Forelimb muscle (tissue), 1 donor: ENCODE data around the gene PEX5L. TPM values are rescaled to one million over a fixed set of nuclear protein-coding genes. Genes with fewer than 3 reads are reported as not detected.
"Not testable (repeated sequence)": the region's sequence is repeated elsewhere in the genome, so short reads cannot be mapped to it uniquely, and the experiment has no call there.

Source experiments
- DNase-seq: peaks from one replicate; pipeline ENCODE4 v3.0.0-alpha.2; 2013; ENCODE audit warnings: low read depth
- polyA plus RNA-seq: library from polyadenylated mRNA; unstranded; fragments of 120-200 nt; gene quantifications from one replicate; pipeline ENCODE4 v1.2.1, GENCODE V29; 2013; ENCODE audit not compliant: insufficient read length

PEX5L gene
- polyA plus RNA-seq, 1 donor: 0.39 TPM

DNA sequence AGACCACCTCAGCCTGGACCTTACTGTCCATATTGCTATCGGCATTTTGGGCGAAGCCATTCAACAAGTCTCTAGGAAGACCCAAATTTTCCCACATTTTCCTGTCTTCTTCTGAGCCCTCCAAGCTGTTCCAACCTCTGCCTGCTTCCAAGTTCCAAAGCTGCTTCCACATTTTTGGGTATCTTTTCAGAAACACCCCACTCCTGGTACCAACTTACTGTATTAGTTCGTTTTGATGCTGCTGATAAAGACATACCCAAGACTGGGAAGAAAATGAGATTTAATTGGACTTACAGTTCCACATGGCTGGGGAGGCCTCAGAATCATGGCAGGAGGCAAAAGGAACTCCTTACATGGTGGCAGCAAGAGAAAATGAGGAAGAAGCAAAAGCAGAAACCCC lies 28.4 kb downstream of the PEX5L start:
- not testable (repeated sequence) for DNase-seq

DNA sequence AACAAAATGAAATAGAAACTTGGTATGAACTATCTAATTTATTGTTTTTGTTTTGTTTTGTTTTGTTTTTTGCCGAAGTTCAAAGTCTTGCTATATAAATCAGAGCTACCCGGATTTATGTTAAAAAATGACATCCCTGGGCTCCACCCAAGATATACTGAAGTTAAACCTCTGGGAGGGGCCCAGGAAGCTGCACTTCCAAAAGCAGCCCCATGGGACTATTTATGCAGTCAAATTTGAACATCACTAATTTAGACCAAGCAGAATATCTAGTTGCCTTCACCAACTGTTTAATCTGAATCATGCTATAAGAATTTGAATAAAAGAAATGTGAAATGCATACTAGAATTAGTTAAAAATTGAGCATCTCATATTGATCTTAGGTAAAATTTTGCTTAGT lies 32.2 kb downstream of the PEX5L start:
- no peak for DNase-seq

DNA sequence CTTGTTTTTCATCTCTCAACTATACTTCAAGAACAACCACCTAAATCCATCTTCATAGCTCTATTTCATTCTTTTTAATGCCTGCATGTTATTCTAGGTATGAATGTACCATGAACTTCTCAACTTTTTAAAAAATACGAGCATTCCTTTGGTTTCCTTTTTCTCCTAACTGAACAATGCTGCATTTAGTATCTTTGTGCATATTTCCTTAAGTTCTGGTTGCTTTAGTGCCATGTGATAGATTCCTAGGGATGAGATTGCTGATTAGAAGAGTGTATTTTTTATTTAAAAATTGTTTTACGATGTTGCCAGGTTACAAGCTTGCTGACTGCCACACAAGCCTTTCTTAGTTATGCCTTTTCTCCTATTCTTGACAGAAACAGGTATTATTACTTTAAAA lies 34.7 kb downstream of the PEX5L start:
- no peak for DNase-seq

DNA sequence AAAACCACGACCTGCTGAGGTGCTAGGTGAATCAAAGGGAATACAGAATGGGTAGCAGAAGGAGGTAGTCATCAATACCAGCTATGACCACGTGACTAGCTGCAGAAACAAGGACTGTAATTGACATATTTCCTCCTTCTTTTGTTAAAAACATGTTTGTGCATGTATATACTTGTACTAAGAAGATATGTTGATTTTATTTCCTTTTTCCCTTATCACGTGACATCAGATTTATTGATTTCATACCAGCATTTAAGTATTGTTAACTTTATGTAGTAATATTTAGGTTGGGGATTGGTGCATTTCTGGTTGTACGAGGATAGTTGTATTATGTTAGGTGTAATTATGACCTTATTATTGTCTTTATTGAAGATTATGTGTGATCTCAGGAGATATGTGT lies 36.2 kb downstream of the PEX5L start:
- no peak for DNase-seq

DNA sequence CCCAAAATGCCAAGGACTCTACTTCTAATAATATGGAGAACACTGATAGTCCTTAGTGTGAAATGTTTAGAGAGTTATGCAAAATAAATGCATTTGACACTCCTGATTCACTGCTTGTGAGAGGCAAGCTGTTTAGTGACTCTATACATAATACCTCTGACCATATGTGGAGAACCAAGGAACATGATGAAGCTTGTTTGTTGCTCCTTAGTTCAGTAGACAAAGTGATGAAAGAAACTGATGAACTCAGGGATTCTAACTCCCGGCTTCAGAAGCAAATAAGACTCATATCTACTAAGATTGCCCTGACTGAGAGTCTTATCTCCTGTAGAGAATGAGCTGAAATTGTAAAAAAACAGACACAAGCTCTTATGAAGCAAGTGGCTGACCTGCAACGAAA lies 41.3 kb downstream of the PEX5L start:
- DNase-seq: no peak

DNA sequence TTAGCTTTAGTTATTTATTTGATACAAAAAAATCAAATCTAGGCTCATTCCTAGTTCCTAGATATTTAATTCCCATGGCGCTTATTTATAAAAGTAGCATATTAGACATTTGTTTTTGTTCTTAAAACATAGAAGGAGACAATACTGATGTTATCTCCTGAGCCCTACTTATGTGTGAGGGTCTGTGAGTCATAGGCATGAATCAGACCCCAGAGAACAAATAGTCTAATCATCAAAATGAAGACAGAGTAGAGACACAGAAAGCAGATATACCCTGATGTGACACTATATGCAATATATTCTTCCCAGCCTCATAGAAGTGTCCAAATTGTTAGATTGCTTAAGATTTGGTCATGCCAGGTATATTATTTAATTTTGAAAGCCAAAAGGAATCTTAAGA lies 44.9 kb downstream of the PEX5L start:
- DNase-seq: no peak

DNA sequence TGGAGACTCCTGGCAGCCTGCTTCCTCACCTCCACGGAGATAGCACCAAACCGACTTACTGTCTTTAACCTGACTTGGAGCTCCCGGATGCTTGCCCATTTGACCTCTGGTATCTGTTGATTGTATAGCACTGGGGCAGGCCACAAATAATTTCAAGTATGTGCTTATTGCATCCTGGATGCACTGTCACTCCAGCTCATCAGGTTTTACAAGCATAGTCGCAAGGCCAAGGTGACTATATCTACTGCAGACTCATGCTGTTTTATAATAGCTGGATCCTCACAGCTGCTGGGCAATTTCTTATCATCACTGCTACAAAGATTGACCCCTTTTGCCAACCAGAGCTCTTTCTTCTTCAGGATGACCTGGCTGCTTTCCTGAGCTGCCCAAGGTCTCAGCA lies 45.6 kb downstream of the PEX5L start:
- DNase-seq: no peak

DNA sequence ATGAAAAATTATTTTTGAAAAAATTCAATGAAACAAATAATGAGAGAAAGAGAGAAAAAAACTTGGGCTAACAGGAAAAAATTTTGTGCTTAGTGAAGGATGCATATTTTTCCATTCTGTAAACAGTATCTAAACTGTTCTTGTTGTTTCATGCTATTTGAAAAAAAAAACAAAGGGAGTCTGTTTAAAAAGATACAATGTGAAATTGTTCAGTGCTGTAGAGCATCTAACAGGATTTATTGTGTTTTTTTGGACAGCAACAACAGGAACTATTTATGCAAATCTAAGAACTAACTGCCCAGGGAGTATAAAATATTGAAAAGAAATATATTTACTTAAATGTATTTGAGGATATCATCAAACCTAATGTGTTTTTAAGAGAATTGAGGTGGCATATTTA lies 55.1 kb downstream of the PEX5L start:
- no peak for DNase-seq

DNA sequence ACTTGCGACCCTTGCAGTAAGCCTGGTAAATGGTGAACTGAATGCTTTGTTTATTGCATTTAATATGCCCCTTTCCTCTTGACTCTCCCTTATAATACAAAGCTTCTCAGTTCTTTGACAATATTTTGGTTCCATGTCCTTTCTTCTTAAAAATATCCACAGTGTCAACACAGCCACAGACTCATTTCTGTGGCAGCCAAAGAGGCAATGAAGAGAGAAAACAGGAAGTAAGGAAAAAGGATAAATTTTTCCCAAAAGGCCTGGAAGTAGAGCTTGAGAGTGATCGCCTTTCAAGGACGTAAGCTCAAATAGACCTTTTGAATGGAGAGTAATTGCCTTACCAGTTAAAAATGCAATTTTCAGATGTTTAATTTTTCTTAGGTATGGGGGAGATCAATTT lies 59.4 kb downstream of the PEX5L start:
- DNase-seq: no peak

DNA sequence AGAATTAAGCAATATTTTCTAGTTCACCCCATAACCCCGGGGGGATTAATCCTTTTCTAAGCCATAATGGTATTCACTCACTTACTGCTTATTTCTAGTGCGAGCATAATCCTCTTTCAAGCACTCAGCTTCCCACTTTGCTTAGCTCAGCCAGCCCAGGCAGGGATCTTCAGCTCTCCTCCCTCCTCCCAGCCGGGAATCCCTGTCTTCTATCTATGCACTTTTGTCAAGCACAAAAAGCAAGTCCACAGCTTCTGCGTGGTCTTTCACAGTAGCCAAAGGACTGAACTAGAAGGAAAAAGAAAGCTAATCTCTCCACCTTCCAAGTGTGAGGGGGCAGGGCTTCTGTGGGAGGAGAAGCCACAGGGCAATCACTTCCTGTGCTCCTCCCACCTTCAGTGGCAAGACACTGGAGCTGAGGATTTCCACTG lies 62.8 kb downstream of the PEX5L start:
- DNase-seq: no peak

DNA sequence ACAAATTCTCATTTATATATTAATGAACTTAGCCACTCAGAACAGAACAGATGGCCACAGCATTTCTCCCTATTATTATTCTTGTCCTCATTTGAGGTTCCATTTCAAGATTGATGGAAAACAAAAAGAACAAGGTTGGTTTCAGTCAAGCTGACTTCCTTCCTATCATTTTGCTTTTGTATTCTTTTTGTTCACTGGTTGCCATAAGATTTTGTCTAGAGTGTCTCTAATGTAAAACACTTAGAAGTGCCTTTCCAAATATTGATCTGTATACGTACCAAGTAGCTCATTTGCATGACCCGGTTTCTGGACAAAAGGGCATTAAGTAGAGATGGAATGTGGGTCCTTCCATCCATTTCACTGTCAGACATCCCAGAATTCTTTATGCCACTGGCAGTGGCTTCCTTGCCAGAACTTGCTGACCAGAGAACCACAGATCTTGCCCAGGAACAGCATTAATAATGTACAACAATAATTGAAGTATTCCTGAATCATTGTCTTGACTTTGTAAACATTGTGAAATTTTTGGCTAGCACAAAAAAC lies 63.8 kb downstream of the PEX5L start:
- no peak for DNase-seq

DNA sequence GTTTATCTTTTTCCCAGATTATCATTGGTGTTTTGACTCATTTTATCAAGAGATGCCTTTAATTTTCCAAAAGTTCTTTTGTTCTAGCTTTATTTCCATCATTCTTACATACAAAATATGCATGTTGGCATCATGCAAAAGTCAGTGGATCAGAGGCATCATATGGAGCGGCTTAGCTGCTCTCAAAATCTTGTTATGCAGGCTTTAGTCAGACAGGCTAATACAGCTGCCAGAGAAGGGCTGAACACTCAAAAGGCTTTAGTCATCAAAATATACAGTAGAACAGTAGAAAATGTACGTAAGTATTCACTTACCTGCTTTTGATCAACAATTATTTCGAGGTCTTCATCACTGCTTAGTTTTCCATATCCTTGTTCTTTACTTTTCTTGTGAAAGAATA lies 65.5 kb downstream of the PEX5L start:
- DNase-seq: no peak

DNA sequence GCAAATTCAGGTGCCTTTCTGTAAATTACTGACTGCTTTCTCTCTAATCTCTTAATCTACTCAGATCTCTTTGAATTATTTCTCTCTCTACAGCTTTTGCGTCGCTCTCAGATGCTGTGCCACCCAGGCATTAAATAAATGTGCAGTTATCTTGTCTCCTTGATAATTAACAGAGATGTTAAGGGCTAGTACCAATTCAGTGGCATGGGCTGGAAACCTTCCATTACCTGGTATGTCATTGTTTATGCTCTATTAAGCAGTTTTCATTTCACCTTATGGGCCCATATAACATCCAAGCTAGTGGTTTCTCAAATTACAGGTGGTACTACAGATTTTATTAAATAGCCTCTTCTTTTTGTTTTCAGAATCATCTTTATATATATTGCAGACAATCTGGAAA lies 66.0 kb downstream of the PEX5L start:
- no peak for DNase-seq

DNA sequence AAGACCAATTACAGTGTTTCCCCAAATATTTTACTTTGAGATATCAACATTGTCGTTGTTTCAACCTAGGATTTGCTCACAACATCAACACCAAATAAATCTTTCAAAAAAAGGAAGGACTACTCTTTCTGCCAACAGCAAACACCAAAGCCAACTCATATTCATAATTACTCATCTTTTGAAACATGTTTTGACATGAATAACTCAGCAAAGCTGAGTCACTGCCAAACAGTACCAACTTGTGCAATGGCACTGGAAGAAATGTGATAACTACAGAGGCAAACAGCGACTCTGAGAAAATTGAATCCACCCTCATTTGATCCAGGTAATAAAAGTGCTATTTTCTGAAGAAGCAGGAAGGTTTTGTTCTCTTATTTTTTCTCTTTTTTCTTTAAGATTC lies 67.2 kb downstream of the PEX5L start:
- no peak for DNase-seq

DNA sequence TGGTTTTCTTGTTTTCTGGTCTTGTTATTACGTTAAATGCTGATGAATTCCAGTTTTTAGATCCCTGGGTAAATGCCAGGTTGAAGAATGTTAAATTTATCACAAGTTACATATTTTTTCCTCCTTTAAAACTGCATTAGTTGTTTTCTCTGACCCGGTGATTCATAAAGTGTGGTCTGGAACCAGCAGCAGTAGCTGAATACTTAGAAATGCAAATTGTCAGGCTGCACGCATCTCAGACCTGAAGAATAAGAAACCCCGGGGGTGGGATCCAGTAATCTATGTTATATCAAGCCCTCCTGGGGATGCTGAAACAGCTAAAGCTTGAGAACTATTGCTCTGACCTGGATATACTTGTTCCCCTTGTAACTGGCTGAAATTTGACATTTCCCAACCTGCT lies 69.1 kb downstream of the PEX5L start:
- DNase-seq: no peak

DNA sequence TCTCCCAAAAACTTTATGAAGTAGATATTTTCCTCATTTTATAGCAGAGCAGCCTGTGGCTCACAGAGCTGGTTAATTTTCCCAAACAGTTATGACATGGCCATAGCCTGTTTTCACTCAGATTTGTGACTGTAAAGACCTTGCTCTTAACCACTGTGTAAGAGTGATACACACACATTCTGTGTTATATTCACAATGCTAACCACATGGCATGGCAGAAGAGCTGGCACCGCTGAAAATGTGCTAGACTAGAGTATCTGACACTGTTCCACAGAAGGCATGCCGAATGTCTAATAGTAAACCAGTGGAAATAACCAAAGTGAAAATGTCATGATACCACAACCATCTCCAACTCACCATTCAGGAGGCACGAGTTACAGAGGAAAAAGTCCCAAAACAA lies 71.8 kb downstream of the PEX5L start:
- no peak for DNase-seq

DNA sequence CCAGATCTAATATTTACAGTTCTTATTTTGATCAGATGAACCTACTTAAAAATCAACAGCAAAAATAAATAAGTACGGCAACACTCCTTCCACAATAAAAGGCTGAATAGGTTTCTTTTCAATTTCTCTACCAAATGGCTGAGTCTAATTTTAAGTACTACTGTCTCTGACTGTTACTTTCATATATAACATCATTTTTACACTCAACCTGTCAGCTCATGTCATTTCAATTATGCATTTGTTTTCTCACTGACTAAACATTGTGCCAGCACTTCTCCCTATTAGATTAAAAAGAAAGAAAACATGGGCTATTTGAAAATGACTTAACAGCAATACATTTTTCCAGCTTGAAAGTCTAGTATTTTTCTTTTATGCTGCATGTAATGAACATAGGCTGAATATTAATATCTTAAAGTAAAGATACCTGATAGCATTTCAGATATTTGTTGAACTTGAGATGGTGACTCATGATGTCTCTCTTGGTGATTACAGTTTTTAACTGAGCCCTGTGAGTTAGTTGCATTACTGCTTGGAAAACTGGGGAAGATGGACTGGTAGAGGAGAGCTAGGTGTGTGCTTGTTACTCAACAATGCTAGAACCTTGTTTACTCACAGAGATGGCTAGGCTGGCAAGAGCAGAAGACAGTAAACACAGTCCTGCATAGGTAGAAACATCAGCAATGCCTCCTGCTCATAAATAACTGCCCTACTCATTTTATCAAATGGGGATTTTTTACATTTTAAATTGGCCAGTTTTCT lies 73.9 kb downstream of the PEX5L start:
- no peak for DNase-seq

DNA sequence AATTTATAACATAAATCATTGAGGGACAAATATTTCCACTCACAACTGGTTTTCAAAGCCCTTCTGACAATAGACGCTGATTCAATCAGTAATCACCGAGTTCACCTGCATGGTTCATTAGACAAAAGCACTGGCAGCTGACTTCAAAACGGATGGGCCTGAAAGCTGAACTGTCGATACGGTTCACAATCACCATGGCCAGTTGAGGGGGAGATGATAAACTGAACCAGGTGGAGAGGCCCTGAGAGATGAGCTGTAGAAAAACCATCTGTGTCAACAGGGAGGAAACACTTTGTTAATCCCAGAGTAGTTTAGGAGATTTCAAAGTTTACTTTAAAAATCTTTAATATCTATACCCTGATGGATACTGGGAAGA lies 75.0 kb downstream of the PEX5L start:
- no peak for DNase-seq

DNA sequence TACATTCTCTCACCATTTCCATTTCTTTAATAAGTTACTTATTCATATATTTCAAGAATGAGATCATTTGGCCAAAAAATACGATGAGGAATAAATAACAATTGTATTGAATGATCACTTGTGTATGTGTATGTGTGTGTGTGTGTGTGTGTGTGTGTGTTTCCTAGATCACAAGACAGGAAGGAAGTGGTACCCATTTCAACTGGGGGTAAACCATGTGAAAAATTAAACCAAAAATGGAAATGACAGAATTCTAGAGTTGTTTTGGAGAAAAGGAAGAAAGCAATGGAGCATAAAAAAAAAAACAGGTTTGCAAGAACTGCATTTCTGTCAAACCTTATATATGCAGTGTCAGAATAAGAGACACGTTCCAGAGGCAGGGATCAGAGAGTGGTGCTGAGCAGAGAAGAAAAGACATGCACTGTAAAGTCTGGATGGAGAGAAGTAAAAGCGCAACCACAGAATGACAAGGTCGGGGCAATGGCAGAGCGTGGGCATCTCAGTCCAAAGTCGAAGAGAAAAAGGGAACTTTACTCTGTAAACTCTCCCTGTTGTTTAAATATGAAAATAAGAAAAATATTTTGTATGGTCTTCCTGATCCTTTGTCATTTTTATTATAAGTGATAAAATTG lies 75.5 kb downstream of the PEX5L start:
- DNase-seq: no peak

DNA sequence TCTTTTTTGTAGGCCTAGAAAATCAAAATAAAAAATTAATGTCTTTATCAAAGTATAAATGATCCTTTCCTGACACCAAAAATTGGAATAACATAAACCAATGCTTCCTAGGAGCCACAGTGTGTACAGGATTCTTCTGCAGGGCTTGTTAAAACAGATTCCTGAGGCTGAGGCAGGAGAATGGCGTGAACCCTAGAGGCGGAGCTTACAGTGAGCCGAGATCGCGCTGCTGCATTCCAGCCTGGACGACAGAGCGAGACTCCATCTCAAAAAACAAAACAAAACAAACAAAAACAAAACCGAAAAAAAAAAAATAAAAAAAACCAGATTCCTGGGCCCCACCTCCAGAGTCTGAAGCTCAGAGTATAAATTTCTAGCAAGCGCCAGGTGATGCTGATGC lies 78.0 kb downstream of the PEX5L start:
- no peak for DNase-seq

DNA sequence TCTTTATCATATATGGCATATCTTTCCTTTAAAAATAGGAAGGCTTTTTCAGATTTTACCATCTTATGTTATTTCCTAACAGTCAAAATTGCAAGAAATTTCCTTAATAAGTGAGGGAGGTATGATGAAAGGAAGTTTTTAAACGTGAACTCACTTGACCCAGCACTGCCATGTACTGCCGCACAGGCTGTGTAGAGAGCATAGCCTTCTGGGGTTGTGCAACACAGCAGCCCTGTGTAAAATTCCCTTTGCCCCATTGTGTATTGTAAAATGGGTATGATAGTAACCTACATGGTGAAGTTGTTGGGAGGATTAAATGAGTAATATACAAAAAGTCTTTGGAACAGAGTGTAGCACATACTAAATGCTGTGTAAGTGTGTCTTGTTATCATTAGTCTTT lies 78.6 kb downstream of the PEX5L start:
- DNase-seq: no peak

DNA sequence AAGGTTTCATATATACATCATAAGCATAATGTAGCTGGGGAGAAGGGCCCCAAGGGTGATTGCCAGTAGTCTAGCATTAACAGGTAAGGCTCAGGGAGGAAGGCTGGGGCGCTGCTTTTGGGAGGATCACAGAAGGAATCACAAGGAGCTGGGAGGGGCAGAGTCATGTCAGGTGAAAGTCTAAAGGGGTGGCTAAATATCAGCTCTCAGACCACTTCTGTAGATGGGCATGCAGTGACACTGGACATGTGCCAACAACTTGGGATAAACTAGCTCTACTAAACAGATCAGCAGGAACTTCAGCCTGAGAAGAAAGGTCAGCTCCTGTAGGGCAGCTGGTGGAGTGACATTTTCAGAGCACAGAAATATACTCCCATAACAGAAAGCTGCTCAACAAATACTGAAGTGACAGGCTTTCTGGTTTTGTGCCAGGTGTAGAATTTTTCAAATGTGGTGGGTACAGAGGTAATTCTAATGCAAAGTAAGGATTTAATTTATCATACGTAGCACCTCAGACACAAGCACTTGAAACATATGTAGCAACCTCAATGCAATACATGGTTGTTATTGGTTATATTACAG lies 79.4 kb downstream of the PEX5L start:
- DNase-seq: no peak

DNA sequence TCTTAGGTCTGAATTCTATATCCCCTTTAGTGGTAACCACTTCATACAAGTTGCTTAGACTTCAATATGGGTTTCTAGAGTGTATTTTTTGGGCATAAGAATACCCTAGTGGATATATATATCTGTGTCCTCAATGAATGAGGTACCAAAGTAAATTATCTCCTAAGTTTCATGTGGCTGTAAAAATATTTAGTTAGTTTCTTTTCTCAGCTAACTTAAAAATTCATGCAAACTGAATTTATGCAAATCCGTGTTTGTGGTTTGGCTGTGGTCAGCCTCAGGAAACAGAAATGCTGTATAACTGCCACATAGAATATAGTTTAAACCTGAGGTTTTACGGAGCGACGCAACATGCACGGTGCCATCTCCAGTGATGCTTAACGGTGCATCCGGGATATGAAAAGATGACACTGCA lies 80.3 kb downstream of the PEX5L start:
- no peak for DNase-seq
